HepG2 (cell line): ENCODE data around the gene ANO4. TPM values are rescaled to one million over a fixed set of nuclear protein-coding genes. Genes with fewer than 3 reads are reported as not detected.
A peak's percentile ranks its signal among the peaks of the same experiment; 100 is the strongest.

Experiments
- CTCF ChIP-seq: sonication (generic); formaldehyde crosslinking; IDR thresholded peaks from 2 replicates; pipeline ENCODE4 v1.5.0; 2020; ENCODE audit warnings: mild to moderate bottlenecking, missing genetic modification reagents, moderate library complexity
- EHMT2 ChIP-seq: fragments of 200-600 bp; sonication (generic); IDR thresholded peaks from 2 replicates; pipeline ENCODE4 v1.7.0; 2017; ENCODE audit warnings: antibody characterized with exemption, low read depth, low read length, borderline replicate concordance
- GABPA ChIP-seq, 2 experiments: IDR thresholded peaks; 2 replicates each; pipeline ENCODE4 v1.6.1; 2011 to 2016; ENCODE audit warnings: low read depth in 2 of 2, low read length in 1 of 2, missing biosample characterization in 1 of 2, missing genetic modification characterization in 1 of 2
- NBN ChIP-seq: fragments of 450-650 bp; conservative IDR thresholded peaks from 2 replicates; pipeline ENCODE4 v1.6.1; 2017
- SAFB2 ChIP-seq: sonication (generic); formaldehyde crosslinking; IDR thresholded peaks from 2 replicates; pipeline ENCODE4 v1.5.1; 2020; ENCODE audit warnings: missing genetic modification reagents, low read depth, mild to moderate bottlenecking, borderline replicate concordance
- SNAPC4 ChIP-seq: sonication (generic); formaldehyde crosslinking; IDR thresholded peaks from 2 replicates; pipeline ENCODE4 v1.4.0; 2020; ENCODE audit warnings: mild to moderate bottlenecking, missing genetic modification reagents
- ZBTB3 ChIP-seq: sonication (generic); formaldehyde crosslinking; IDR thresholded peaks from 2 replicates; pipeline ENCODE4 v1.4.0; 2020; ENCODE audit warnings: low read depth, mild to moderate bottlenecking, moderate library complexity, missing genetic modification reagents, borderline replicate concordance
- ZBTB46 ChIP-seq: sonication (generic); formaldehyde crosslinking; IDR thresholded peaks from 2 replicates; pipeline ENCODE4 v1.4.0; 2020; ENCODE audit warnings: mild to moderate bottlenecking, missing genetic modification reagents, borderline replicate concordance
- ZMYM2 ChIP-seq: sonication (generic); formaldehyde crosslinking; IDR thresholded peaks from 2 replicates; pipeline ENCODE4 v1.8.0; 2022; ENCODE audit warnings: mild to moderate bottlenecking, missing genetic modification reagents
- ZNF3 ChIP-seq: IDR thresholded peaks from 2 replicates; pipeline ENCODE4 v1.7.0; 2017; ENCODE audit warnings: inconsistent platforms
- ZNF543 ChIP-seq: sonication (generic); formaldehyde crosslinking; IDR thresholded peaks from 2 replicates; pipeline ENCODE4 v1.4.0; 2020; ENCODE audit warnings: mild to moderate bottlenecking, missing genetic modification reagents
- ZNF619 ChIP-seq: sonication (generic); formaldehyde crosslinking; IDR thresholded peaks from 2 replicates; pipeline ENCODE4 v1.4.0; 2020; ENCODE audit warnings: mild to moderate bottlenecking, missing genetic modification reagents
- ZNF740 ChIP-seq: sonication (generic); formaldehyde crosslinking; IDR thresholded peaks from 2 replicates; pipeline ENCODE4 v1.4.0; 2020; ENCODE audit warnings: missing genetic modification reagents
- ZNF883 ChIP-seq: sonication (generic); formaldehyde crosslinking; IDR thresholded peaks from 2 replicates; pipeline ENCODE4 v1.5.1; 2020; ENCODE audit warnings: mild to moderate bottlenecking, missing genetic modification reagents; ENCODE audit errors: not compliant biosample characterization
- ZSCAN5A ChIP-seq: sonication (generic); formaldehyde crosslinking; IDR thresholded peaks from 2 replicates; pipeline ENCODE4 v1.8.0; 2022; ENCODE audit warnings: mild to moderate bottlenecking, missing genetic modification reagents, borderline replicate concordance
- polyA plus RNA-seq, 8 experiments: library from polyadenylated mRNA; depleted of rRNA in 3 of 8; stranded (reverse) in 7 of 8; unstranded in 1 of 8; fragments of >200 nt; fragmentation: Illumina TruSeq in 4 of 8; extraction: Trizol in 4 of 8; gene quantifications; 2 replicates each; pipeline versions ENCODE4 v1.2.1 to v1.2.3, GENCODE V29; 2011 to 2016; ENCODE audit warnings: low read depth in 4 of 8, missing spikeins in 1 of 8, mixed read lengths in 1 of 8; ENCODE audit not compliant: insufficient read depth in 1 of 8
- total RNA-seq, 5 experiments: library from RNA; depleted of rRNA; stranded (reverse); fragments of >200 nt; fragmentation: Illumina TruSeq; extraction: Trizol; gene quantifications; 2 replicates each; pipeline ENCODE4 v1.2.3, GENCODE V29; 2016; ENCODE audit warnings: low read depth in 1 of 5
- TF ChIP-seq, protein P1 (sequence below): sonication (generic); formaldehyde crosslinking; IDR thresholded peaks from 2 replicates; pipeline ENCODE4 v1.4.0; 2020; ENCODE audit warnings: missing genetic modification reagents, borderline replicate concordance

The ANO4 gene
- total and polyA plus RNA-seq, 2 of the 13 experiments (the other 11 are each of a cell fraction or from before 2014, with no cell fraction given) = not detected

DNA sequence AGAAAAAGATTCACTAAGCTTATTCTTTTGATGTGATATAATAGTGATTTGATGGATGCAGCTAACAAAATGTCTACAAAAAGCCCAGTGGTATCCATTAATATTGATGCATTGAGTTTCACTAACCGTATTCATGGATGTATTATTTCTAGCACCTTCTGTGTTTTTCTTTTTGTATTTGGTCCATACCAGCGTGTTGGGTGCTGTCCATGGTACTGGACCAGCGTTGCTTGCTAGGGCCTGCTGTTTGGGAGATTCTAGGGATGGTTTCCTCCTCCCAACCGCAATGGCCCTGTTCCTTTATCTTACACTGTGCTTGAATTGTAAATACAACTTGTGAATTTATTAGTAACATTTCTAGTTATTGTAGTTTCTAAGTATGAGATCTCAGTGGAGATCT, 31.7 kb downstream of the ANO4 start (continued):
- TF ChIP-seq SNAPC4 (CRISPR knock-in tag) (no peak), SAFB2 (CRISPR knock-in tag) (no peak), ZNF3 (no peak), NBN (no peak), ZMYM2 (CRISPR knock-in tag) (no peak), ZNF883 (CRISPR knock-in tag) (no peak), GABPA (IDR thresholded peaks at IDR 0.05; ENCODE audit: low read depth, low read length) (no peak), GABPA (CRISPR knock-in tag; IDR thresholded peaks at IDR 0.05; ENCODE audit: low read depth) (no peak), EHMT2 (peak; percentile 93), CTCF (CRISPR knock-in tag) (no peak), ZNF543 (CRISPR knock-in tag) (no peak), ZNF740 (CRISPR knock-in tag) (no peak), ZBTB3 (CRISPR knock-in tag) (no peak), ZSCAN5A (CRISPR knock-in tag) (no peak), ZBTB46 (CRISPR knock-in tag) (no peak), ZNF619 (CRISPR knock-in tag) (no peak)
- TF ChIP-seq, protein P1, sequence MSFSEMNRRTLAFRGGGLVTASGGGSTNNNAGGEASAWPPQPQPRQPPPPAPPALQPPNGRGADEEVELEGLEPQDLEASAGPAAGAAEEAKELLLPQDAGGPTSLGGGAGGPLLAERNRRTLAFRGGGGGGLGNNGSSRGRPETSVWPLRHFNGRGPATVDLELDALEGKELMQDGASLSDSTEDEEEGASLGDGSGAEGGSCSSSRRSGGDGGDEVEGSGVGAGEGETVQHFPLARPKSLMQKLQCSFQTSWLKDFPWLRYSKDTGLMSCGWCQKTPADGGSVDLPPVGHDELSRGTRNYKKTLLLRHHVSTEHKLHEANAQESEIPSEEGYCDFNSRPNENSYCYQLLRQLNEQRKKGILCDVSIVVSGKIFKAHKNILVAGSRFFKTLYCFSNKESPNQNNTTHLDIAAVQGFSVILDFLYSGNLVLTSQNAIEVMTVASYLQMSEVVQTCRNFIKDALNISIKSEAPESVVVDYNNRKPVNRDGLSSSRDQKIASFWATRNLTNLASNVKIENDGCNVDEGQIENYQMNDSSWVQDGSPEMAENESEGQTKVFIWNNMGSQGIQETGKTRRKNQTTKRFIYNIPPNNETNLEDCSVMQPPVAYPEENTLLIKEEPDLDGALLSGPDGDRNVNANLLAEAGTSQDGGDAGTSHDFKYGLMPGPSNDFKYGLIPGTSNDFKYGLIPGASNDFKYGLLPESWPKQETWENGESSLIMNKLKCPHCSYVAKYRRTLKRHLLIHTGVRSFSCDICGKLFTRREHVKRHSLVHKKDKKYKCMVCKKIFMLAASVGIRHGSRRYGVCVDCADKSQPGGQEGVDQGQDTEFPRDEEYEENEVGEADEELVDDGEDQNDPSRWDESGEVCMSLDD = no peak
